DND-41 (cell line): ENCODE measurements around the gene POLA2.

Experiments
- ATAC-seq: fragments of 200-7000 bp; cut with Tn5 transposase; 3 replicates; pipeline ENCODE4 v1.9.1; 2021; ENCODE audit warnings: low read depth; ENCODE audit not compliant: insufficient read depth
- DNase-seq: peaks from one replicate; pipeline ENCODE4 v3.0.0-alpha.2; 2020
- H2AFZ ChIP-seq: 2 replicates; pipeline ENCODE4 v1.6.0; 2012; ENCODE audit warnings: low read depth, low read length
- H3K27ac ChIP-seq: 2 replicates; pipeline ENCODE4 v1.5.1; 2012; ENCODE audit warnings: low read length, inconsistent platforms
- H3K27me3 ChIP-seq: fragments of 200-600 bp; sonication (generic); 2 replicates; pipeline ENCODE4 v1.6.0; 2012; ENCODE audit warnings: low read length, mild to moderate bottlenecking, inconsistent platforms; ENCODE audit not compliant: insufficient read depth, poor library complexity
- H3K36me3 ChIP-seq: 2 replicates; pipeline ENCODE4 v1.5.1; 2012; ENCODE audit warnings: low read length, inconsistent platforms; ENCODE audit not compliant: insufficient read depth
- H3K4me1 ChIP-seq: 2 replicates; pipeline ENCODE4 v1.5.1; 2012; ENCODE audit warnings: mild to moderate bottlenecking, low read length; ENCODE audit not compliant: insufficient read depth
- H3K4me2 ChIP-seq: 2 replicates; pipeline ENCODE4 v1.6.0; 2012; ENCODE audit warnings: mild to moderate bottlenecking, moderate library complexity, low read length, inconsistent platforms; ENCODE audit not compliant: insufficient read depth
- H3K4me3 ChIP-seq, 2 experiments: fragments of 200-600 bp in 1 of 2; shearing (Covaris generic) in 1 of 2; 2 replicates each; pipeline ENCODE4 v1.5.1; 2012 to 2016; ENCODE audit warnings: inconsistent platforms in 2 of 2, low read length in 2 of 2, mild to moderate bottlenecking in 2 of 2, low read depth in 1 of 2, moderate library complexity in 1 of 2
- H3K79me2 ChIP-seq: 2 replicates; pipeline ENCODE4 v1.6.0; 2012; ENCODE audit warnings: low read length, inconsistent platforms; ENCODE audit not compliant: insufficient read depth
- H3K9ac ChIP-seq: 2 replicates; pipeline ENCODE4 v1.6.0; 2012; ENCODE audit warnings: low read depth, mild to moderate bottlenecking, inconsistent platforms, low read length, moderate library complexity
- H3K9me3 ChIP-seq: 2 replicates; pipeline ENCODE4 v1.5.1; 2012; ENCODE audit warnings: low read length, moderate library complexity, mild to moderate bottlenecking, inconsistent platforms; ENCODE audit not compliant: insufficient read depth, severe bottlenecking
- H4K20me1 ChIP-seq: 2 replicates; pipeline ENCODE4 v1.6.0; 2012; ENCODE audit warnings: low read length; ENCODE audit not compliant: insufficient read depth
- EZH2 ChIP-seq: IDR thresholded peaks from 3 replicates; pipeline ENCODE4 v1.6.1; 2012; ENCODE audit warnings: borderline replicate concordance, low read depth, mild to moderate bottlenecking, moderate library complexity, low read length, inconsistent platforms; ENCODE audit not compliant: severe bottlenecking
- TF ChIP-seq, protein P1 (sequence below): IDR thresholded peaks from 2 replicates; pipeline ENCODE4 v1.5.1; 2012; ENCODE audit warnings: borderline replicate concordance, low read length, moderate library complexity, mild to moderate bottlenecking; ENCODE audit not compliant: poor library complexity, severe bottlenecking; ENCODE audit errors: extremely low read depth

POLA2 gene

DNA sequence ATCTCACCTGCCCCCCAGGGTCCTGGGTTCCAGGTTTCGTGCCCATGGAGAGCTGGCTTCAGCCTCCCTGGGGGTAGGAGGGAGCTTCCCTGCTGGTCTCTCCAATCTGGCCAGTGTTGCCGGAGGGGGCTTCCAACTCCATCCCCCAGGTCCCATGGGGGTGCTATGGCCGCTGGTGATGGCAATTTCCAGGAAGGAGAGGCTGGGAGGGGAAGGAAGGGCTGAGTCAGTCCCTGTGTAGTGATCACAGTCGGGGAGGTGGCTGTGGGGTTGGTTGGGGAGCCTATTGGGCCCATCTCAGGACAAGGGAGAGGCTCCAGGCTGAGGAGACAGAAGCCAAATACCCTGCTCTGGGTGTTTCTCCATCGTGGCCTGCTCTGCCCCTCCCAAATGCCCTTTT, 47.2 kb downstream of the POLA2 start:
- Histone ChIP-seq H3K4me3 (no peak overlapping the region), H3K4me2 (no peak overlapping the region), H3K4me1 (no peaks in the 10 kb centered on the region), H3K9me3 (no peaks in the 10 kb centered on the region), H3K27me3 (no peaks in the 10 kb centered on the region), H3K27ac (no peak overlapping the region), H3K36me3 (peaks cover 16% of the 10 kb centered on the region), H2AFZ (no peak overlapping the region), H3K79me2 (no peaks in the 10 kb centered on the region), H4K20me1 (0 out of 2 replicates have a peak, but pooled peaks cover 9% of the 10 kb centered on the region), H3K9ac (no peak overlapping the region)
- 0 out of 3 replicates have a peak, but pooled peaks have one; percentile 1 for ATAC-seq
- TF ChIP-seq EZH2 = no peak
- TF ChIP-seq, protein P1, sequence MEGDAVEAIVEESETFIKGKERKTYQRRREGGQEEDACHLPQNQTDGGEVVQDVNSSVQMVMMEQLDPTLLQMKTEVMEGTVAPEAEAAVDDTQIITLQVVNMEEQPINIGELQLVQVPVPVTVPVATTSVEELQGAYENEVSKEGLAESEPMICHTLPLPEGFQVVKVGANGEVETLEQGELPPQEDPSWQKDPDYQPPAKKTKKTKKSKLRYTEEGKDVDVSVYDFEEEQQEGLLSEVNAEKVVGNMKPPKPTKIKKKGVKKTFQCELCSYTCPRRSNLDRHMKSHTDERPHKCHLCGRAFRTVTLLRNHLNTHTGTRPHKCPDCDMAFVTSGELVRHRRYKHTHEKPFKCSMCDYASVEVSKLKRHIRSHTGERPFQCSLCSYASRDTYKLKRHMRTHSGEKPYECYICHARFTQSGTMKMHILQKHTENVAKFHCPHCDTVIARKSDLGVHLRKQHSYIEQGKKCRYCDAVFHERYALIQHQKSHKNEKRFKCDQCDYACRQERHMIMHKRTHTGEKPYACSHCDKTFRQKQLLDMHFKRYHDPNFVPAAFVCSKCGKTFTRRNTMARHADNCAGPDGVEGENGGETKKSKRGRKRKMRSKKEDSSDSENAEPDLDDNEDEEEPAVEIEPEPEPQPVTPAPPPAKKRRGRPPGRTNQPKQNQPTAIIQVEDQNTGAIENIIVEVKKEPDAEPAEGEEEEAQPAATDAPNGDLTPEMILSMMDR = no peak
- no peak for DNase-seq

DNA sequence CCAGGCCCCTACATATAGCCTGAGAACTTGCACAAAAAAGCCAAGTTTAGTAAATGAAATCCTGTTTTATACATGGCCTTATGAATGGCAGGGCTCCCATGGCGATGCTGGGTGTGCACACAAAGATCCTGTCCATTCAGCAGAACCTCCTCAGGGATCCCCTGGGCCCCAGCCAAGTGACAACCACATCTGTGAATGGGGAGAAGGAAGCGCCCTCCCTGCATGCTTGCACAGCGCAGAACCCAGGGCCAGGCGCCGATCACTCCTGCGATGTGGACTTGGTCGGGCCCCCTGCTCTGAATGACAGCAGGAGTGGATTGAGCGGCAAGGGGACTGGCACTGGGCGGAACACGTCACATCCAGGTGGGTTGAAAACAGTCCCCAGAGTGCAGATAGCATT, 48.5 kb downstream of the POLA2 start:
- TF ChIP-seq EZH2 = no peak
- TF ChIP-seq, protein P1 = no peak
- Histone ChIP-seq H3K27ac (no peak overlapping the region), H3K9ac (no peak overlapping the region), H4K20me1 (0 out of 2 replicates have a peak, but pooled peaks cover 9% of the 10 kb centered on the region), H3K4me3 (no peak overlapping the region), H2AFZ (no peak overlapping the region), H3K36me3 (peaks cover 4% of the 10 kb centered on the region; the same call in 1 of the 2 replicates), H3K9me3 (no peaks in the 10 kb centered on the region), H3K4me2 (no peak overlapping the region), H3K4me1 (peaks cover 11% of the 10 kb centered on the region), H3K27me3 (no peaks in the 10 kb centered on the region), H3K79me2 (no peaks in the 10 kb centered on the region)
- ATAC-seq = no peak
- no peak for DNase-seq

DNA sequence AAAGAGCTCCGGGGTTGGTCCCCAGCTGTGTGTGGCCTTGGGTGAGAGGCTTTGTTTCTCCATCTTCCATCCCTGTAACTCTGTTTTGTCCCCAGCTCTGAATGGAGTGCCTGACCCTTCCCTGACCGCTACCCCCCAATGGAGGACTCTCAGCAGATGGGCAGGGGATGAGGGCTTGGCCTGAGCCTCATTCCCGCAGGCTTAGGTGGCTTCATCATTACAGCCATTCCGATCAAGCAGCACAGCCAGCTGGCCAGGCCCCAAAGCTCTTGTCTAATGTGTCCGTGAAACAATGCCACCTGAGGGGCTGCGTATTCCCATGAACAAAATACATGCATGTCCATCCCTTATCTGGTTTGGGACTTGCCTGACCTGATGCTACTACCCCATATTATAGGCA, 49.0 kb downstream of the POLA2 start:
- Histone ChIP-seq H3K9ac (no peak overlapping the region), H2AFZ (no peak overlapping the region), H3K9me3 (no peaks in the 10 kb centered on the region), H3K4me3 (no peak overlapping the region), H3K79me2 (no peaks in the 10 kb centered on the region), H3K27ac (no peak overlapping the region), H3K4me2 (no peak overlapping the region), H4K20me1 (0 out of 2 replicates have a peak, but pooled peaks cover 9% of the 10 kb centered on the region), H3K4me1 (peaks cover 16% of the 10 kb centered on the region), H3K36me3 (no peaks in the 10 kb centered on the region), H3K27me3 (no peaks in the 10 kb centered on the region)
- DNase-seq (no peak), ATAC-seq (no peak)
- no peak for TF ChIP-seq EZH2
- TF ChIP-seq, protein P1 = no peak

DNA sequence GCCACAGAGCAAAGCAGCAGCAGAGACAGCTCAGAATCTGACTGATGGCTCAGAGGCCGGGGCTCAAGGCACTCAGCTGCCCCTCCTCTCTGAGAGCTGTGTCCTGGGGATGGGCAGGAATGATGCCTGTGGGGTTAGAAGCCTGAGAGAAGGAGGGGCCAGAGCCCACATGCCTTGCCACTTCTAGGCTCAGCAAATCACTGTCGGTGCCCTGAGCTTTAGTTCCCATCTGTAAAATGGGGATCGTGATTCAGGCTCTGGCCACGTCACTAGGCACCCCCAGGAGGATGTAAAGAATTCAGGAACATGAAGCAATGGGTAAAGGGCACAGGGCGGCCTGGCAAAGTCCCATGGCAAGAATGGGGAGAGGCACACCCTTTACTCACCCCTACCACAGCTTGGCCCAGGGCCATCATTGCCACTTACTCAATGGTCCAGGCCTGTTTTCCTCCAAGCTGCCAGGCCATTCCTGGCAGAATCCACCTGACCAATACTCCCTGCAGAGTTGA, 49.5 kb downstream of the POLA2 start:
- 0 out of 2 replicates have a peak, but pooled peaks cover 9% of the 10 kb centered on the region for H4K20me1 ChIP-seq
- H3K9ac ChIP-seq = no peak overlapping the region
- TF ChIP-seq, protein P1 = no peak
- no peak for TF ChIP-seq EZH2
- ATAC-seq (no peak), DNase-seq (no peak)
- H3K27ac ChIP-seq = no peak overlapping the region
- H3K9me3 ChIP-seq = no peaks in the 10 kb centered on the region
- H3K4me3 ChIP-seq = no peak overlapping the region
- H3K27me3 ChIP-seq = no peaks in the 10 kb centered on the region
- no peaks in the 10 kb centered on the region for H3K36me3 ChIP-seq
- H3K4me1 ChIP-seq = peaks cover 21% of the 10 kb centered on the region
- no peaks in the 10 kb centered on the region for H3K79me2 ChIP-seq
- no peak overlapping the region for H2AFZ ChIP-seq
- H3K4me2 ChIP-seq = no peak overlapping the region
